Measurements from ENCODE around the gene VSTM1.
"Not testable (repeated sequence)": the region's sequence is repeated elsewhere in the genome, so short reads cannot be mapped to it uniquely, and the experiment has no call there.

VSTM1 gene, protein sequence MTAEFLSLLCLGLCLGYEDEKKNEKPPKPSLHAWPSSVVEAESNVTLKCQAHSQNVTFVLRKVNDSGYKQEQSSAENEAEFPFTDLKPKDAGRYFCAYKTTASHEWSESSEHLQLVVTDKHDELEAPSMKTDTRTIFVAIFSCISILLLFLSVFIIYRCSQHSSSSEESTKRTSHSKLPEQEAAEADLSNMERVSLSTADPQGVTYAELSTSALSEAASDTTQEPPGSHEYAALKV

GRCh38 chr19:54063350-54064116, at the start of gene VSTM1:
VSTM1 (minus strand) TSS chr19:54063897; CDS start chr19:54063777, 120 bp downstream.
- DNase-seq (ENCODE audit: low read depth in 1 of 2, low spot score in 1 of 2): no peak

GRCh38 chr19:54109651-54110050, 46.0 kb upstream of the VSTM1 start:
- no peak for DNase-seq (ENCODE audit: low read depth in 1 of 2, low spot score in 1 of 2)

- DNase-seq (ENCODE audit: low read depth in 1 of 2, low spot score in 1 of 2): no peak
Observed at GRCh38 chr19:54108496-54108895, 44.8 kb upstream of the VSTM1 start.

DNA sequence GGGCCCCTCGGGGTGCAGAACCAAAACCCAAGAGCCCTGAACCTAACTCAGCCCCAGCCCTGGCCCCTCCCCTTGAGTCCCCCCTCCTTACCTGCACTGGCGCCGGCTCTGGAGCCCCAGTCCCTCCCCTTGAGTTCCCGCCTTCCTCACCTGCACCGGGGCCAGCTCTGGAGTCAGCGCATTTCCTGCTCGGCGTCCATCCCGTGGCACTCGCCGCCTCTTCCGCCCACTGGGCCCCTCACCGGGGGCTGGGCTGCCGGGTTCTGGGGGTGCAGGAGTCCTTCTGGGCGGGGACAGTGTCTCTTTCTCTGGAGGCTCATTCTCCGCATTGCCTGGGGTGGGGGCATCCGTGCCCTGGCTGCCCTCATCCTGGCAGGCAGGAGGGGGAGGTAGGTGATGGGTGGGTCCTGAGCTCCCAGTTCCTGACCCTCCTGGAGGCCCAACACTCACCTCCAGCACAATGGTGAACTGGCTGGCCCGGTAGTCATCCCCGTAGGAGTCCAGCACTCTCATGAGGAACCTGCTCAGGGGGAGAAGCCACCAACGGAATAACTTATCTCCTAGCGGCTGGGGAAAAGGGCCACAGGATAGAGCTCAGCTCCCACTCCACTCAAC, 44.3 kb upstream of the VSTM1 start:
- no peak for DNase-seq (ENCODE audit: low read depth in 1 of 2, low spot score in 1 of 2)

- DNase-seq (ENCODE audit: low read depth in 1 of 2, low spot score in 1 of 2): no peak
Observed at GRCh38 chr19:54106716-54107115, 43.0 kb upstream of the VSTM1 start.

DNA sequence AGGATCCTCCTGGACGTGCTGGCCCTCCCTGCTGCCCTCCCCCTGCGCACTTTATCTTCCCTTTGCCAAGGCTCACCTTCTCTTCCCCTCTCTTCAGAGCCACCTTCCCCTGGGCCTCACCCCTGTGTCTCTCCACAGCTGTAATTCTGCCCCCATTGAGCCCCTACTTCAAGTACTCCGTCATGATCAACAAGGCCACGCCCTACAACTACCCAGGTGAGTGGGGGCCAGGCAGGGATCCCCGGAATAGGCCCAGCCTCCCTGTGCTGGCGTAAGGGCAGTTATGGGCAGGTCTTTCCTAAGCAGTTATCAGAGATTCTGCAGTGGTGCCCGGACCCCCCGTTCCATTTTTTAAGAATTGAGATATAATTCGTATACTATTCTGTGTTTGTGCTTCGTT, 42.1 kb upstream of the VSTM1 start:
- no peak for DNase-seq (ENCODE audit: low read depth in 1 of 2, low spot score in 1 of 2)

GRCh38 chr19:54104998-54105715, 41.5 kb upstream of the VSTM1 start:
- no peak for DNase-seq (ENCODE audit: low read depth in 1 of 2, low spot score in 1 of 2)

GRCh38 chr19:54102421-54103169, 38.9 kb upstream of the VSTM1 start, which contains the start of gene NDUFA3:
NDUFA3 (plus strand) TSS chr19:54102855; CDS start chr19:54102879, 24 bp downstream.
- peak; percentile 94 to 95 for DNase-seq (ENCODE audit: low read depth in 1 of 2, low spot score in 1 of 2)

DNA sequence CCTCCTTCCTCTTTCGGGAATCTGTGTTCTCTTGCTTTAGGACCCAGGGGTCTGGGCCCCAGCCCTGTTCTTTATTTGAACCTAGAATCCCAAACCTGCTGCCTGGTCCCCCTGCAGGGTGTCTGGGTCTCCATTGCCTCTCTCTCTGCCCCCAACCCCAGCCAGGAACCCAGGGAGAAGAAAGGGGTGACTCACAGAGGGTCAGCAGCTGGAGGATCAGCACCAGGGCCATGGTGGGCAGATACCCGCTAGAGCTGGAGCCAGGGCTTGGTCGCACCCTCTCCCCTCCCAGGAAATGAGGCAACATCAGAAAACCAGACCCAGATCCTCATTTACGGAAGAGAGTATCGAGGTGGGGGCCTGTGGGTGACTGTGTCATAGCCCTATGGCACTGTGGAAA, 36.9 kb upstream of the VSTM1 start, which contains the start of gene OSCAR:
OSCAR (minus strand) TSS at position 243 of the 400 bp plus-strand sequence; CDS start at position 232, 11 bp downstream.
- no peak for DNase-seq (ENCODE audit: low read depth in 1 of 2, low spot score in 1 of 2)

DNA sequence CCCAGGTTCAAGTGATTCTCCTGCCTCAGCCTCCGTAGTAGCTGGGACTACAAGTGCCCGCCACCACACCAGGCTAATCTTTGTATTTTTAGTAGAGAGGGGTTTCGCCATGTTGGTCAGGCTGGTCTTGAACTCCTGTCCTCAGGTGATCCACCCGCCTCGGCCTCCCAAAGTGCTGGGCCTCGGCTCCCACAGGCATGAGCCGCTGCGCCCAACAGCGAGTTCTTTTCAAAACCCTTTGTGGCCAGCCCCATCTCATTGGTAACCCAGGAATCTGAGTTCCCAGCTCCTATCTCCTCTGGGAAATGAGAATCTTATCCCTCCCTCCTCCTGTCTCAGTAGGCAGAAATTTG, 36.2 kb upstream of the VSTM1 start:
- DNase-seq (ENCODE audit: low read depth in 1 of 2, low spot score in 1 of 2): not testable (repeated sequence)

DNA sequence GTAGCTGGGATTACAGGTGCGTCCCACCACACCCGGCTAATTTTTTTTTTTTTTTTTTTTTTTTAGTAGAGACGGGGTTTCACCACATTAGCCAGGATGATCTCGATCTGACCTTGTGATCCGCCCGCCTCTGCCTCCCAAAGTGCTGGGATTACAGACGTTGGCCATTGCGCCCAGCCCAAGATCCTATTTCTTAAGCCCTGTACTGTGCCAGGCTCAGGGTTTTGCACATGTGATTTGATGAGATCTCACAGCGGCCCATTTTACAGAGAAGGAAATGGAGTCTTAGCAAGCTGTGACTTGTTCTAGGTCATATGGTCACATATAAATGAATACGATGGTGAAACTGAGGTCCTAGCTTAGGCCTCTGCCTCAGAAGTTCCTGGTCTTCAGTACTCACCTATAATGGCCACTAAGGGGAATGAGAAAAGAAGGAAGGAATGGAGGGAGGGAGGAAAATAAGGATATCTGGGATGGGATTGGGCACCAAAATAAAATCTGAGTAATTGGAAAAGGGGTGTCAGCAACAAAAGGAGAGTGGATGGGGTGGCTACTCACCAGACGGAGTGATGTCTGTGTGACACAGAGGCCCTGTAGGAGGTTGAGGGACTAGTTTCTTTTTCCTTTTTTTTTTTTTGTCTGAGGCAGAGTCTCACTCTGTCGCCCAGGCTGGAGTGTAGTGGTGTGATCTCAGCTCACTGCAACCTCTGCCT, 35.6 kb upstream of the VSTM1 start:
- DNase-seq (ENCODE audit: low read depth in 1 of 2, low spot score in 1 of 2): no peak

- DNase-seq (ENCODE audit: low read depth in 1 of 2, low spot score in 1 of 2): no peak
Observed at GRCh38 chr19:54096617-54097106, 33.0 kb upstream of the VSTM1 start.

GRCh38 chr19:54095859-54096616, 32.3 kb upstream of the VSTM1 start:
- DNase-seq (ENCODE audit: low read depth in 1 of 2, low spot score in 1 of 2): peak; percentile 12 to 35

- no peak for DNase-seq (ENCODE audit: low read depth in 1 of 2, low spot score in 1 of 2)
Observed at GRCh38 chr19:54095136-54095858, 31.6 kb upstream of the VSTM1 start.

DNA sequence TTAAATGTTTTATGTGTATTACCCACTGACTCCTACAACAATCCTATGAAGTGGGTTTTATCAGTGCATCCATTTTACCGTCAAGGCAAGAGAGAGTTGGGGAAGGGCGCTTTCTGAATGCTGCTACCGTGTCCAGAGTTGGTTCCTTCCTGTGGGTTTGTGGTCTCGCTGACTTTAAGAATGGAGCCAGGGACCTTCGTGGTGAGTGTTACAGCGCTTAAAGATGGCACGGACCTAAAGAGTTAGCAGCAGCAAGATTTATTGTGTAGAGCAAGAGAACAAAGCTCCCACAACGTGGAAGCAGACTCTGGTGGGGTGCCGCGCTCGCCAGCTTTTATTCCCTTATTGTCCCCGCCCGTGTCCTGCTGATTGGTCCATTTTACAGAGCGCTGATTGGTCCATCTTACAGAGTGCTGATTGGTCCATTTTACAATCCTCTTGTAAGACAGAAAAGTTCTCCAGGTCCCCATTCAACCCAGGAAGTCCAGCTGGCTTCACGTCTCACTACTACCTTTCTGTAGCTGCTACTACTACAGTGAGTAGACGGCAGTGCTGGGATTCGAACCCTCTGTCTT, 30.8 kb upstream of the VSTM1 start:
- no peak for DNase-seq (ENCODE audit: low read depth in 1 of 2, low spot score in 1 of 2)

GRCh38 chr19:54084410-54084809, 20.7 kb upstream of the VSTM1 start:
- DNase-seq (ENCODE audit: low read depth in 1 of 2, low spot score in 1 of 2): no peak

DNA sequence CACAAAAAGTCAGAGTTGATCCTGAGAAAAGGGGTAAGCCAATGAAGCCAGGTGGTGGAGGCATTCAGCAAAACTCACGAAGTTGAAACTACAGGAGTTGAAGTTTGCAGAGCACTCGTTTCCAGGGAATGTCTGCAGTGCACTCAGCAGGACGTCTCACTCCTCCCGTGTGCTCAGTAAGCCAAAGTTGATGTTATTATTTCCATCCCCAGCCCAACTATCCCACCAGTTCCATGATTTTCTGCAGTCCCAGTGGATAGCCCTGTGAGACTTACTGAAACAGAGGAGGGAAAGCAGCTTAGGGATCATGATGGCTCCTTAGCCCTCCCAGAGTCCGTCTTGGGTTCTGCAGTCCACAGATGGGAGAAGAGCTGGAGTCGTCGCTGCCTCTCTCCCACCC, 17.3 kb upstream of the VSTM1 start, which contains the start of gene TARM1:
TARM1 (minus strand) TSS at position 334 of the 400 bp plus-strand sequence; CDS start at position 309, 25 bp downstream.
- DNase-seq (ENCODE audit: low read depth in 1 of 2, low spot score in 1 of 2): no peak

- DNase-seq (ENCODE audit: low read depth in 1 of 2, low spot score in 1 of 2): no peak
Observed at GRCh38 chr19:54077334-54077733, 13.6 kb upstream of the VSTM1 start.

All from stimulated activated CD4-positive, alpha-beta T cell treated with anti-CD3 and anti-CD28 coated beads, Interleukin-15, amount 100 ng/mL, for 1 hour (primary cell).